BJ (cell line): Measurements from ENCODE around the gene LYSMD1. TPM values are rescaled to one million over a fixed set of nuclear protein-coding genes. Genes with fewer than 3 reads are reported as not detected.

ENCODE experiments used
- CTCF ChIA-PET: fragments of 350-600 bp; formaldehyde crosslinking; extraction: SDS; loops from one replicate; lab custom pipeline; 2021; ENCODE audit warnings: antibody characterized with exemption, inconsistent platforms; lab: Yijun Ruan, JAX
- POLR2A ChIA-PET: fragments of 300-600 bp; sonication (Branson Sonifier 250); formaldehyde crosslinking; extraction: SDS; loops from one replicate; lab custom pipeline; 2021; ENCODE audit warnings: antibody characterized with exemption; lab: Charles Lee
- DNase-seq: peaks from one replicate; pipeline ENCODE4 v3.0.0-alpha.2; 2011; ENCODE audit warnings: low read depth
- H3K27me3 ChIP-seq: 2 replicates; pipeline ENCODE4 v1.6.0; 2011; ENCODE audit warnings: low read length; ENCODE audit not compliant: control insufficient read depth, insufficient read depth
- H3K36me3 ChIP-seq: 2 replicates; pipeline ENCODE4 v1.5.1; 2011; ENCODE audit warnings: low read length; ENCODE audit not compliant: control insufficient read depth, insufficient read depth
- H3K4me3 ChIP-seq: 2 replicates; pipeline ENCODE4 v1.5.1; 2011; ENCODE audit warnings: low read depth, mild to moderate bottlenecking, control low read depth, low read length
- polyA plus RNA-seq: library from polyadenylated mRNA; depleted of rRNA; stranded (reverse); fragments of >200 nt; gene quantifications from 2 replicates; pipeline ENCODE4 v1.2.3, GENCODE V29; 2011; rRNA removed
- TF ChIP-seq, protein P1 (sequence below): IDR thresholded peaks from 2 replicates; pipeline ENCODE4 v1.5.1; 2011; ENCODE audit warnings: low read depth, mild to moderate bottlenecking, control low read depth, inconsistent platforms, low read length, moderate library complexity; ENCODE audit not compliant: insufficient read depth

The LYSMD1 gene
- polyA plus RNA-seq, 1 experiment, result 8.5 TPM

DNA sequence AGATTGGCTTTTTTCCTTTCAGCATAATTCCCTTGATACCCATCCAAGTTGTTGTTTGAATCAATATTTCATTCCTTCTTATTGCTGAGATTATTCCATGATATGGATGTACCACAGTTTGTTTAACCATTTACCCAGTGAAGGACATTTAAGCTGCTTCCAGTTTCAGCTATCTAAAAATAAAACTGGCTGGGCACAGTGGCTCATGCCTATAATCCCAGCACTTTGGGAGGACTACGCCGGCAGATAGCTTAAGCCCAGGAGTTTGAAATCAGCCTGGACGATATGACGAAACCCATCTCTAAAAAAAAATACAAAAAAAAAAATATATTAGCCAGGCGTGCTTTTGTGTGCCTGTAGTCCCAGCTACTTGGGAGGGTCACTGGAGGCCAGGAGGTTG lies 51.8 kb downstream of the LYSMD1 start:
- ChIA-PET CTCF (interaction anchor here (1.3 kb wide), 1 partner anchor 14 kb away, joined by 4 read pairs; no protein-coding TSS in a partner anchor), POLR2A (no interaction called here)
- DNase-seq, result no peak
- 0 out of 2 replicates have a peak, but pooled peaks cover 2% of the 10 kb centered on the region for H3K36me3 ChIP-seq
- TF ChIP-seq, protein P1, sequence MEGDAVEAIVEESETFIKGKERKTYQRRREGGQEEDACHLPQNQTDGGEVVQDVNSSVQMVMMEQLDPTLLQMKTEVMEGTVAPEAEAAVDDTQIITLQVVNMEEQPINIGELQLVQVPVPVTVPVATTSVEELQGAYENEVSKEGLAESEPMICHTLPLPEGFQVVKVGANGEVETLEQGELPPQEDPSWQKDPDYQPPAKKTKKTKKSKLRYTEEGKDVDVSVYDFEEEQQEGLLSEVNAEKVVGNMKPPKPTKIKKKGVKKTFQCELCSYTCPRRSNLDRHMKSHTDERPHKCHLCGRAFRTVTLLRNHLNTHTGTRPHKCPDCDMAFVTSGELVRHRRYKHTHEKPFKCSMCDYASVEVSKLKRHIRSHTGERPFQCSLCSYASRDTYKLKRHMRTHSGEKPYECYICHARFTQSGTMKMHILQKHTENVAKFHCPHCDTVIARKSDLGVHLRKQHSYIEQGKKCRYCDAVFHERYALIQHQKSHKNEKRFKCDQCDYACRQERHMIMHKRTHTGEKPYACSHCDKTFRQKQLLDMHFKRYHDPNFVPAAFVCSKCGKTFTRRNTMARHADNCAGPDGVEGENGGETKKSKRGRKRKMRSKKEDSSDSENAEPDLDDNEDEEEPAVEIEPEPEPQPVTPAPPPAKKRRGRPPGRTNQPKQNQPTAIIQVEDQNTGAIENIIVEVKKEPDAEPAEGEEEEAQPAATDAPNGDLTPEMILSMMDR, result no peak
- H3K27me3 ChIP-seq, result no peaks in the 10 kb centered on the region
- H3K4me3 ChIP-seq, result no peak overlapping the region

Other genes with a start within 250 kb of the LYSMD1 start
- gene SETDB1, start 239.5 kb downstream of the LYSMD1 start, polyA plus RNA-seq, result 26.2 and 30.7 TPM in 2 replicates
- 202 and 239 TPM in 2 replicates for gene CERS2, start 191.1 kb downstream of the LYSMD1 start, polyA plus RNA-seq
- gene ANXA9, start 183.6 kb downstream of the LYSMD1 start, polyA plus RNA-seq, result 0.07 and 0.21 TPM in 2 replicates
- gene MINDY1, start 159.0 kb downstream of the LYSMD1 start, polyA plus RNA-seq, result 9.7 and 13.0 TPM in 2 replicates
- gene PRUNE1, start 157.5 kb downstream of the LYSMD1 start, polyA plus RNA-seq, result 16.2 and 17.0 TPM in 2 replicates
- gene BNIPL, start 129.3 kb downstream of the LYSMD1 start, polyA plus RNA-seq, result 0.18 and 0.31 TPM in 2 replicates
- 1.6 and 2.0 TPM in 2 replicates for gene C1orf56, start 118.2 kb downstream of the LYSMD1 start, polyA plus RNA-seq
- 59.3 and 60.4 TPM in 2 replicates for gene CDC42SE1, start 106.3 kb downstream of the LYSMD1 start, polyA plus RNA-seq
- 4.1 and 6.5 TPM in 2 replicates for gene MLLT11, start 105.5 kb downstream of the LYSMD1 start, polyA plus RNA-seq
- 16.2 and 16.7 TPM in 2 replicates for gene GABPB2, start 95.1 kb downstream of the LYSMD1 start, polyA plus RNA-seq
- gene SEMA6C, start 19.3 kb downstream of the LYSMD1 start, polyA plus RNA-seq, result 1.5 and 1.8 TPM in 2 replicates
- gene TNFAIP8L2, start 9.3 kb downstream of the LYSMD1 start, polyA plus RNA-seq, result not detected in 2 replicates
- gene SCNM1, start 242 bp upstream of the LYSMD1 start, polyA plus RNA-seq, result 27.4 and 29.7 TPM in 2 replicates
- 0.16 and 0.18 TPM in 2 replicates for gene TMOD4, start 10.1 kb upstream of the LYSMD1 start, polyA plus RNA-seq
- 60.4 and 71.0 TPM in 2 replicates for gene VPS72, start 24.3 kb upstream of the LYSMD1 start, polyA plus RNA-seq
- gene PIP5K1A, start 32.6 kb upstream of the LYSMD1 start, polyA plus RNA-seq, result 138 and 171 TPM in 2 replicates
- gene PSMD4, start 88.8 kb upstream of the LYSMD1 start, polyA plus RNA-seq, result 199 and 255 TPM in 2 replicates
- 12.5 and 19.8 TPM in 2 replicates for gene ZNF687, start 116.4 kb upstream of the LYSMD1 start, polyA plus RNA-seq
- gene PI4KB, start 161.5 kb upstream of the LYSMD1 start, polyA plus RNA-seq, result 71.5 and 98.2 TPM in 2 replicates
- 25.5 and 29.9 TPM in 2 replicates for gene RFX5, start 181.3 kb upstream of the LYSMD1 start, polyA plus RNA-seq
- gene SELENBP1, start 206.8 kb upstream of the LYSMD1 start, polyA plus RNA-seq, result 27.9 and 47.9 TPM in 2 replicates
- gene PSMB4, start 233.7 kb upstream of the LYSMD1 start, polyA plus RNA-seq, result 467 and 468 TPM in 2 replicates